HepG2 (cell line): Measurements from ENCODE around the gene WWC1. TPM values are rescaled to one million over a fixed set of nuclear protein-coding genes. Genes with fewer than 3 reads are reported as not detected.

ENCODE experiments used
- AKAP8 ChIP-seq: sonication (generic); formaldehyde crosslinking; IDR thresholded peaks from 2 replicates; pipeline ENCODE4 v1.5.1; 2020; ENCODE audit warnings: mild to moderate bottlenecking, missing genetic modification reagents
- DR1 ChIP-seq: sonication (generic); formaldehyde crosslinking; IDR thresholded peaks from 2 replicates; pipeline ENCODE4 v1.8.0; 2021; ENCODE audit warnings: mild to moderate bottlenecking, missing genetic modification reagents, inconsistent platforms
- HNRNPLL ChIP-seq: fragments of 200-400 bp; formaldehyde crosslinking; IDR thresholded peaks from 2 replicates; pipeline ENCODE4 v1.6.1; 2017; ENCODE audit warnings: mild to moderate bottlenecking, low read depth, low read length; ENCODE audit not compliant: poor library complexity, severe bottlenecking
- KDM4B ChIP-seq: sonication (generic); formaldehyde crosslinking; IDR thresholded peaks from 2 replicates; pipeline ENCODE4 v1.4.0; 2020; ENCODE audit warnings: missing genetic modification reagents
- KLF12 ChIP-seq: sonication (generic); formaldehyde crosslinking; IDR thresholded peaks from 2 replicates; pipeline ENCODE4 v1.4.0; 2020; ENCODE audit warnings: missing genetic modification reagents, borderline replicate concordance
- KLF16 ChIP-seq, 2 experiments: sonication (generic) in 1 of 2; formaldehyde crosslinking in 1 of 2; IDR thresholded peaks; 2 replicates each; pipeline versions ENCODE4 v1.6.1 to v1.8.0; 2016 to 2023; ENCODE audit warnings: missing genetic modification reagents in 2 of 2, missing compliant biosample characterization in 1 of 2
- KLF6 ChIP-seq: IDR thresholded peaks from 2 replicates; pipeline ENCODE4 v1.8.0; 2016; ENCODE audit warnings: missing biosample characterization, missing genetic modification reagents
- MAF1 ChIP-seq: sonication (generic); formaldehyde crosslinking; IDR thresholded peaks from 2 replicates; pipeline ENCODE4 v1.5.0; 2020; ENCODE audit warnings: missing genetic modification reagents, borderline replicate concordance
- MBD4 ChIP-seq: IDR thresholded peaks from 2 replicates; pipeline ENCODE4 v1.6.1; 2012; ENCODE audit warnings: low read length, inconsistent platforms, borderline replicate concordance
- NAIF1 ChIP-seq: sonication (generic); formaldehyde crosslinking; IDR thresholded peaks from 2 replicates; pipeline ENCODE4 v1.5.0; 2020; ENCODE audit warnings: mild to moderate bottlenecking, missing genetic modification reagents, borderline replicate concordance
- PHF5A ChIP-seq: IDR thresholded peaks from one replicate; pipeline ENCODE4 v1.6.1; 2018; ENCODE audit warnings: low read depth, missing genetic modification reagents; ENCODE audit not compliant: unreplicated experiment
- PRPF4 ChIP-seq: fragments of 200-400 bp; formaldehyde crosslinking; IDR thresholded peaks from 2 replicates; pipeline ENCODE4 v1.6.1; 2016; ENCODE audit warnings: low read length, low read depth; ENCODE audit not compliant: poor library complexity, severe bottlenecking
- SOX6 ChIP-seq, 2 experiments: fragments of 450-650 bp in 1 of 2; sonication (generic) in 1 of 2; formaldehyde crosslinking in 1 of 2; IDR thresholded peaks; 2 replicates each; pipeline versions ENCODE4 v1.4.0 to v1.6.1; 2017 to 2020; ENCODE audit warnings: antibody characterized with exemption in 1 of 2, mild to moderate bottlenecking in 1 of 2, missing genetic modification reagents in 1 of 2
- SRY ChIP-seq: sonication (generic); formaldehyde crosslinking; IDR thresholded peaks from 2 replicates; pipeline ENCODE4 v1.8.0; 2022; ENCODE audit warnings: mild to moderate bottlenecking, missing genetic modification reagents
- WIZ ChIP-seq: sonication (generic); formaldehyde crosslinking; IDR thresholded peaks from 2 replicates; pipeline ENCODE4 v1.5.1; 2020; ENCODE audit warnings: mild to moderate bottlenecking, missing genetic modification reagents
- ZBTB3 ChIP-seq: sonication (generic); formaldehyde crosslinking; IDR thresholded peaks from 2 replicates; pipeline ENCODE4 v1.4.0; 2020; ENCODE audit warnings: low read depth, mild to moderate bottlenecking, moderate library complexity, missing genetic modification reagents, borderline replicate concordance
- ZNF225 ChIP-seq: sonication (generic); formaldehyde crosslinking; IDR thresholded peaks from 2 replicates; pipeline ENCODE4 v1.4.0; 2020; ENCODE audit warnings: mild to moderate bottlenecking, missing genetic modification reagents
- ZNF446 ChIP-seq: sonication (generic); formaldehyde crosslinking; IDR thresholded peaks from 2 replicates; pipeline ENCODE4 v1.5.0; 2020; ENCODE audit warnings: mild to moderate bottlenecking, missing genetic modification reagents
- ZNF605 ChIP-seq: sonication (generic); formaldehyde crosslinking; IDR thresholded peaks from 2 replicates; pipeline ENCODE4 v1.8.0; 2022; ENCODE audit warnings: mild to moderate bottlenecking, missing genetic modification reagents
- ZSCAN21 ChIP-seq: sonication (generic); formaldehyde crosslinking; IDR thresholded peaks from 2 replicates; pipeline ENCODE4 v1.8.0; 2022; ENCODE audit warnings: mild to moderate bottlenecking, missing genetic modification reagents, moderate library complexity, borderline replicate concordance
- polyA plus RNA-seq, 8 experiments: library from polyadenylated mRNA; depleted of rRNA in 3 of 8; stranded (reverse) in 7 of 8; unstranded in 1 of 8; fragments of >200 nt; fragmentation: Illumina TruSeq in 4 of 8; extraction: Trizol in 4 of 8; gene quantifications; 2 replicates each; pipeline versions ENCODE4 v1.2.1 to v1.2.3, GENCODE V29; 2011 to 2016; ENCODE audit warnings: low read depth in 4 of 8, missing spikeins in 1 of 8, mixed read lengths in 1 of 8; ENCODE audit not compliant: insufficient read depth in 1 of 8
- total RNA-seq, 5 experiments: library from RNA; depleted of rRNA; stranded (reverse); fragments of >200 nt; fragmentation: Illumina TruSeq; extraction: Trizol; gene quantifications; 2 replicates each; pipeline ENCODE4 v1.2.3, GENCODE V29; 2016; ENCODE audit warnings: low read depth in 1 of 5
- TF ChIP-seq, protein P1 (sequence below): sonication (generic); formaldehyde crosslinking; IDR thresholded peaks from 2 replicates; pipeline ENCODE4 v1.5.0; 2020; ENCODE audit warnings: missing genetic modification reagents
- TF ChIP-seq, protein P2 (sequence below): IDR thresholded peaks from 2 replicates; pipeline ENCODE4 v1.6.1; 2016
- TF ChIP-seq, protein P3 (sequence below): sonication (generic); formaldehyde crosslinking; conservative IDR thresholded peaks from 2 replicates; pipeline ENCODE4 v1.5.0; 2020; ENCODE audit warnings: missing genetic modification reagents
- TF ChIP-seq, protein P4 (sequence below): sonication (generic); formaldehyde crosslinking; IDR thresholded peaks from 2 replicates; pipeline ENCODE4 v1.9.0; 2021; ENCODE audit warnings: missing genetic modification reagents, borderline replicate concordance

Gene WWC1
- total and polyA plus RNA-seq, 2 of the 13 experiments (the other 11 are each of a cell fraction or from before 2014, with no cell fraction given), result 8.3 to 17.9 TPM

DNA sequence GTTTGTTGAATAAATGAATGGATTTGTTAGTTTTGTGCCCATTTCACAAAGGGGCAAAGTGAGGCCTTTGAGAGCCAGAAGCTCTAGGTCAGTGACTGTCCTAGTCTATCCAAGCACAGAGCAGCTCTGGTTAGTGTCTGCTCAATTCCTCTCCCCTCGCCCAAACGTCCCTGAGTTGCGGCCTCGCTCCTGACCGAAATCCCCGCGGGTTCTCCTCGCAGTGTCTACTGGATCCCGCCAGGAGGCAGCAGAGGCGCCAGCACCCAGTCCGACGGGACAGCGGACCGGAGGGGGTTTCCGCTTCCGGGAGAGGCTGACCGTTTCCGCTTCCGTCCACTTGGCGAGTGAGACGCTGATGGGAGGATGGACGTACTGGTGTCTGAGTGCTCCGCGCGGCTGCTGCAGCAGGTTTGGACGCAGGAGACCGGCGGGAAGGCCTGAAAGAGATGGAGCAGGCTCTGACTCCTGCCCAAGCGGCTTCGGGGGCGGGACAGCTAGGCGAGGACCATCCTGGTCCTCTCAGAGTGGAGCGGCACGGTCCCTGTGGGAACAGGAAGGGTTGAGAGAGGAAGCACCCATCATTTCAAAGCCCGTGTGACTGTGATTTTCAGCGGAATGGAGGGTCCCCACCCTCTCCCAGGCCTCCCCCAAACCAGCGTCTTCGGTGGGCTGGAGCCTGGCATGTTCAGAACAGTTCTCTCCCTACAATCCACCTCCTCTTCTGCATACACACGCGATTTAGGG, 194.9 kb downstream of the WWC1 start, which contains the start of gene RARS1 (continued):
- TF ChIP-seq ZNF225 (CRISPR knock-in tag), result peak; percentile 83; the same call in 1 of the 2 replicates
- TF ChIP-seq, protein P1, sequence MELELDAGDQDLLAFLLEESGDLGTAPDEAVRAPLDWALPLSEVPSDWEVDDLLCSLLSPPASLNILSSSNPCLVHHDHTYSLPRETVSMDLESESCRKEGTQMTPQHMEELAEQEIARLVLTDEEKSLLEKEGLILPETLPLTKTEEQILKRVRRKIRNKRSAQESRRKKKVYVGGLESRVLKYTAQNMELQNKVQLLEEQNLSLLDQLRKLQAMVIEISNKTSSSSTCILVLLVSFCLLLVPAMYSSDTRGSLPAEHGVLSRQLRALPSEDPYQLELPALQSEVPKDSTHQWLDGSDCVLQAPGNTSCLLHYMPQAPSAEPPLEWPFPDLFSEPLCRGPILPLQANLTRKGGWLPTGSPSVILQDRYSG, result 0 out of 2 replicates have a peak, but pooled peaks have one; percentile 59
- TF ChIP-seq KLF6, result peak; percentile 57
- peak; percentile 85 for TF ChIP-seq ZNF605 (CRISPR knock-in tag)
- TF ChIP-seq KDM4B (CRISPR knock-in tag), result peak; percentile 86; the same call in 1 of the 2 replicates
- peak; percentile 57 for TF ChIP-seq HNRNPLL
- TF ChIP-seq MAF1 (CRISPR knock-in tag), result peak; percentile 91; the same call in 1 of the 2 replicates
- TF ChIP-seq, protein P2, sequence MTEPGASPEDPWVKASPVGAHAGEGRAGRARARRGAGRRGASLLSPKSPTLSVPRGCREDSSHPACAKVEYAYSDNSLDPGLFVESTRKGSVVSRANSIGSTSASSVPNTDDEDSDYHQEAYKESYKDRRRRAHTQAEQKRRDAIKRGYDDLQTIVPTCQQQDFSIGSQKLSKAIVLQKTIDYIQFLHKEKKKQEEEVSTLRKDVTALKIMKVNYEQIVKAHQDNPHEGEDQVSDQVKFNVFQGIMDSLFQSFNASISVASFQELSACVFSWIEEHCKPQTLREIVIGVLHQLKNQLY (CRISPR knock-in tag), result peak; percentile 44; the same call in 1 of the 2 replicates
- peak; percentile 66; the same call in 1 of the 2 replicates for TF ChIP-seq WIZ (CRISPR knock-in tag)
- TF ChIP-seq MBD4, result no peak
- peak; percentile 76 for TF ChIP-seq DR1 (CRISPR knock-in tag)
- TF ChIP-seq AKAP8, result no peak
- TF ChIP-seq ZBTB3 (CRISPR knock-in tag), result peak; percentile 28; the same call in 1 of the 2 replicates
- peak in 1 of 2 experiments; percentile 89; a peak in 2 of 4 replicates for TF ChIP-seq KLF16 (CRISPR knock-in tag; IDR thresholded peaks at IDR 0.05)
- TF ChIP-seq PRPF4, result no peak
- no peak for TF ChIP-seq SOX6 (IDR thresholded peaks at IDR 0.05)
- TF ChIP-seq SOX6 (CRISPR knock-in tag; IDR thresholded peaks at IDR 0.05), result peak; percentile 73
- peak; percentile 80; the same call in 1 of the 2 replicates for TF ChIP-seq ZSCAN21 (CRISPR knock-in tag)
- TF ChIP-seq, protein P3, sequence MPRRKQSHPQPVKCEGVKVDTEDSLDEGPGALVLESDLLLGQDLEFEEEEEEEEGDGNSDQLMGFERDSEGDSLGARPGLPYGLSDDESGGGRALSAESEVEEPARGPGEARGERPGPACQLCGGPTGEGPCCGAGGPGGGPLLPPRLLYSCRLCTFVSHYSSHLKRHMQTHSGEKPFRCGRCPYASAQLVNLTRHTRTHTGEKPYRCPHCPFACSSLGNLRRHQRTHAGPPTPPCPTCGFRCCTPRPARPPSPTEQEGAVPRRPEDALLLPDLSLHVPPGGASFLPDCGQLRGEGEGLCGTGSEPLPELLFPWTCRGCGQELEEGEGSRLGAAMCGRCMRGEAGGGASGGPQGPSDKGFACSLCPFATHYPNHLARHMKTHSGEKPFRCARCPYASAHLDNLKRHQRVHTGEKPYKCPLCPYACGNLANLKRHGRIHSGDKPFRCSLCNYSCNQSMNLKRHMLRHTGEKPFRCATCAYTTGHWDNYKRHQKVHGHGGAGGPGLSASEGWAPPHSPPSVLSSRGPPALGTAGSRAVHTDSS, result no peak
- TF ChIP-seq, protein P4, sequence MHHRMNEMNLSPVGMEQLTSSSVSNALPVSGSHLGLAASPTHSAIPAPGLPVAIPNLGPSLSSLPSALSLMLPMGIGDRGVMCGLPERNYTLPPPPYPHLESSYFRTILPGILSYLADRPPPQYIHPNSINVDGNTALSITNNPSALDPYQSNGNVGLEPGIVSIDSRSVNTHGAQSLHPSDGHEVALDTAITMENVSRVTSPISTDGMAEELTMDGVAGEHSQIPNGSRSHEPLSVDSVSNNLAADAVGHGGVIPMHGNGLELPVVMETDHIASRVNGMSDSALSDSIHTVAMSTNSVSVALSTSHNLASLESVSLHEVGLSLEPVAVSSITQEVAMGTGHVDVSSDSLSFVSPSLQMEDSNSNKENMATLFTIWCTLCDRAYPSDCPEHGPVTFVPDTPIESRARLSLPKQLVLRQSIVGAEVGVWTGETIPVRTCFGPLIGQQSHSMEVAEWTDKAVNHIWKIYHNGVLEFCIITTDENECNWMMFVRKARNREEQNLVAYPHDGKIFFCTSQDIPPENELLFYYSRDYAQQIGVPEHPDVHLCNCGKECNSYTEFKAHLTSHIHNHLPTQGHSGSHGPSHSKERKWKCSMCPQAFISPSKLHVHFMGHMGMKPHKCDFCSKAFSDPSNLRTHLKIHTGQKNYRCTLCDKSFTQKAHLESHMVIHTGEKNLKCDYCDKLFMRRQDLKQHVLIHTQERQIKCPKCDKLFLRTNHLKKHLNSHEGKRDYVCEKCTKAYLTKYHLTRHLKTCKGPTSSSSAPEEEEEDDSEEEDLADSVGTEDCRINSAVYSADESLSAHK (CRISPR knock-in tag), result no peak
- 0 out of 2 replicates have a peak, but pooled peaks have one; percentile 34 for TF ChIP-seq KLF12 (CRISPR knock-in tag)
- TF ChIP-seq ZNF446 (CRISPR knock-in tag), result no peak; the same call in 1 of the 2 replicates
- TF ChIP-seq NAIF1 (CRISPR knock-in tag), result no peak
- peak; percentile 83 for TF ChIP-seq PHF5A (CRISPR knock-in tag)
- TF ChIP-seq SRY (CRISPR knock-in tag), result no peak; the same call in 1 of the 2 replicates
